Measurements from ENCODE around the gene NECTIN1. TPM values are rescaled to one million over a fixed set of nuclear protein-coding genes. Genes with fewer than 3 reads are reported as not detected.

Gene NECTIN1
- total RNA-seq, 1 donor from 2014 or later, result 45.3 TPM

GRCh38 chr11:119629834-119630624, 99.0 kb downstream of the NECTIN1 start:
- no peak overlapping the region for H3K27ac Mint-ChIP-seq
- H3K27me3 Mint-ChIP-seq (ENCODE audit: low read depth), result peaks cover 1% of the 10 kb centered on the region
- no peaks in the 10 kb centered on the region for H3K36me3 Mint-ChIP-seq
- TF ChIP-seq CTCF (IDR thresholded peaks at IDR 0.05; ENCODE audit: unreplicated experiment), result no peak
- DNase-seq (ENCODE audit: low spot score in 2 of 2, unreplicated experiment in 2 of 2), result no peak
- H3K4me1 Mint-ChIP-seq, result peaks cover 29% of the 10 kb centered on the region
- peaks cover 3% of the 10 kb centered on the region for H3K9me3 Mint-ChIP-seq
- no peak overlapping the region for H3K4me3 Mint-ChIP-seq

- Mint-ChIP-seq H3K4me1 (peaks cover 30% of the 10 kb centered on the region), H3K4me3 (no peak overlapping the region), H3K9me3 (peaks cover 3% of the 10 kb centered on the region), H3K27me3 (ENCODE audit: low read depth) (peaks cover 1% of the 10 kb centered on the region), H3K27ac (no peak overlapping the region), H3K36me3 (no peaks in the 10 kb centered on the region)
- DNase-seq (ENCODE audit: low spot score in 2 of 2, unreplicated experiment in 2 of 2), result no peak
- TF ChIP-seq CTCF (IDR thresholded peaks at IDR 0.05; ENCODE audit: unreplicated experiment), result no peak
These were observed 99.9 kb downstream of the NECTIN1 start for GRCh38 chr11:119629085-119629484.

GRCh38 chr11:119627286-119627685, 101.7 kb downstream of the NECTIN1 start:
- Mint-ChIP-seq H3K27ac (peak overlapping the region; percentile 30), H3K4me1 (peaks cover 35% of the 10 kb centered on the region), H3K4me3 (no peak overlapping the region), H3K36me3 (no peaks in the 10 kb centered on the region), H3K27me3 (ENCODE audit: low read depth) (peaks cover 1% of the 10 kb centered on the region), H3K9me3 (no peaks in the 10 kb centered on the region)
- no peak for TF ChIP-seq CTCF (IDR thresholded peaks at IDR 0.05; ENCODE audit: unreplicated experiment)
- DNase-seq (ENCODE audit: low spot score in 2 of 2, unreplicated experiment in 2 of 2), result no peak

- no peaks in the 10 kb centered on the region for H3K9me3 Mint-ChIP-seq
- no peaks in the 10 kb centered on the region for H3K36me3 Mint-ChIP-seq
- TF ChIP-seq CTCF (IDR thresholded peaks at IDR 0.05; ENCODE audit: unreplicated experiment), result no peak
- no peak for DNase-seq (ENCODE audit: low spot score in 2 of 2, unreplicated experiment in 2 of 2)
- H3K4me3 Mint-ChIP-seq, result no peak overlapping the region
- H3K4me1 Mint-ChIP-seq, result peaks cover 35% of the 10 kb centered on the region
- H3K27ac Mint-ChIP-seq, result peak overlapping the region; percentile 51
- peaks cover 1% of the 10 kb centered on the region for H3K27me3 Mint-ChIP-seq (ENCODE audit: low read depth)
These were observed 102.1 kb downstream of the NECTIN1 start for GRCh38 chr11:119626871-119627270.

GRCh38 chr11:119626197-119626841, 102.7 kb downstream of the NECTIN1 start:
- H3K4me3 Mint-ChIP-seq, result no peak overlapping the region
- peaks cover 1% of the 10 kb centered on the region for H3K27me3 Mint-ChIP-seq (ENCODE audit: low read depth)
- no peak for TF ChIP-seq CTCF (IDR thresholded peaks at IDR 0.05; ENCODE audit: unreplicated experiment)
- peak overlapping the region; percentile 51 for H3K27ac Mint-ChIP-seq
- DNase-seq (ENCODE audit: low spot score in 2 of 2, unreplicated experiment in 2 of 2), result no peak
- no peaks in the 10 kb centered on the region for H3K9me3 Mint-ChIP-seq
- no peaks in the 10 kb centered on the region for H3K36me3 Mint-ChIP-seq
- peaks cover 35% of the 10 kb centered on the region for H3K4me1 Mint-ChIP-seq
